GM23338 (cell line): ENCODE measurements around the gene LONRF2. TPM values are rescaled to one million over a fixed set of nuclear protein-coding genes. Genes with fewer than 3 reads are reported as not detected.

ENCODE experiments used
- ATAC-seq: fragments of 200-7000 bp; cut with Tn5 transposase; 3 replicates; pipeline ENCODE4 v1.9.1; 2020
- DNase-seq: peaks from one replicate; pipeline ENCODE4 v3.0.0-alpha.2; 2015; ENCODE audit warnings: low spot score
- H2AFZ ChIP-seq: fragments of 200-600 bp; sonication (generic); 2 replicates; pipeline ENCODE4 v1.8.0; 2016; ENCODE audit warnings: antibody characterized with exemption, mild to moderate bottlenecking, moderate library complexity
- H3F3A ChIP-seq: fragments of 200-600 bp; sonication (generic); replicated peaks from 2 replicates; pipeline ENCODE4 v1.8.0; 2017; ENCODE audit warnings: antibody characterized with exemption, mixed run types, low read depth
- H3K27ac ChIP-seq: fragments of 200-600 bp; sonication (generic); 2 replicates; pipeline ENCODE4 v1.6.1; 2016; ENCODE audit warnings: low read depth
- H3K27me3 ChIP-seq: fragments of 200-600 bp; sonication (generic); 2 replicates; pipeline ENCODE4 v1.8.0; 2016; ENCODE audit warnings: mild to moderate bottlenecking, mixed run types, moderate library complexity; ENCODE audit not compliant: insufficient read depth
- H3K36me3 ChIP-seq: fragments of 200-600 bp; sonication (generic); 2 replicates; pipeline ENCODE4 v1.8.0; 2016; ENCODE audit warnings: mild to moderate bottlenecking; ENCODE audit not compliant: insufficient read depth
- H3K4me1 ChIP-seq: fragments of 200-600 bp; sonication (generic); 2 replicates; pipeline ENCODE4 v1.8.0; 2016; ENCODE audit warnings: mild to moderate bottlenecking, moderate library complexity; ENCODE audit not compliant: insufficient read depth
- H3K4me2 ChIP-seq: fragments of 200-600 bp; sonication (generic); 2 replicates; pipeline ENCODE4 v1.7.1; 2017; ENCODE audit warnings: mixed run types
- H3K4me3 ChIP-seq: fragments of 200-600 bp; sonication (generic); 2 replicates; pipeline ENCODE4 v1.6.1; 2016; ENCODE audit warnings: mixed run types
- H3K79me2 ChIP-seq: fragments of 200-600 bp; sonication (generic); replicated peaks from 2 replicates; pipeline ENCODE4 v1.8.0; 2017; ENCODE audit warnings: mild to moderate bottlenecking; ENCODE audit not compliant: insufficient read depth
- H3K9me2 ChIP-seq: fragments of 200-600 bp; sonication (generic); 2 replicates; pipeline ENCODE4 v1.8.0; 2017; ENCODE audit not compliant: insufficient read depth
- H4K20me1 ChIP-seq: fragments of 200-600 bp; sonication (generic); replicated peaks from 2 replicates; pipeline ENCODE4 v1.8.0; 2017; ENCODE audit warnings: mild to moderate bottlenecking; ENCODE audit not compliant: insufficient read depth
- H3K27ac Mint-ChIP-seq: 2 replicates; pipeline ENCODE4 v1.8.0; 2020; ENCODE audit warnings: inconsistent platforms, mild to moderate bottlenecking, moderate library complexity, mixed read lengths
- H3K27me3 Mint-ChIP-seq: 3 replicates; pipeline ENCODE4 v1.8.0; 2022; ENCODE audit warnings: low read depth, mild to moderate bottlenecking, moderate library complexity, mixed read lengths, inconsistent platforms; ENCODE audit not compliant: insufficient read depth, poor library complexity
- H3K36me3 Mint-ChIP-seq: 3 replicates; pipeline ENCODE4 v1.8.0; 2021; ENCODE audit warnings: low read depth, mild to moderate bottlenecking, inconsistent platforms, moderate library complexity, mixed read lengths
- H3K4me1 Mint-ChIP-seq: 3 replicates; pipeline ENCODE4 v1.8.0; 2020; ENCODE audit warnings: mild to moderate bottlenecking, inconsistent platforms, mixed read lengths
- H3K4me3 Mint-ChIP-seq: 3 replicates; pipeline ENCODE4 v1.8.0; 2021; ENCODE audit warnings: moderate library complexity, mild to moderate bottlenecking, inconsistent platforms, mixed read lengths
- H3K9me3 Mint-ChIP-seq: 3 replicates; pipeline ENCODE4 v1.8.0; 2020; ENCODE audit warnings: moderate library complexity, mild to moderate bottlenecking, inconsistent platforms, mixed read lengths
- CREB1 ChIP-seq: fragments of 250-450 bp; sonication (Bioruptor Pico); IDR thresholded peaks from 2 replicates; pipeline ENCODE4 v1.5.0; 2020; ENCODE audit warnings: low read depth, mild to moderate bottlenecking, moderate library complexity
- EZH2 ChIP-seq: fragments of 200-600 bp; sonication (generic); IDR thresholded peaks from one replicate; pipeline ENCODE4 v1.8.0; 2017; ENCODE audit warnings: antibody characterized with exemption, mild to moderate bottlenecking, low read depth; ENCODE audit not compliant: unreplicated experiment
- EZH2phosphoT487 ChIP-seq: fragments of 200-600 bp; sonication (generic); IDR thresholded peaks from one replicate; pipeline ENCODE4 v1.8.1; 2018; ENCODE audit warnings: antibody characterized with exemption; ENCODE audit not compliant: unreplicated experiment
- ZNF114 ChIP-seq: fragments of 250-450 bp; sonication (Bioruptor Pico); IDR thresholded peaks from 2 replicates; pipeline ENCODE4 v1.5.0; 2020; ENCODE audit warnings: mild to moderate bottlenecking, moderate library complexity
- ZNF331 ChIP-seq: fragments of 250-450 bp; sonication (Bioruptor Pico); IDR thresholded peaks from 2 replicates; pipeline ENCODE4 v1.5.0; 2020; ENCODE audit warnings: low read depth, mild to moderate bottlenecking, moderate library complexity
- polyA plus RNA-seq: library from polyadenylated mRNA; unstranded; fragments of >200 nt; fragmentation: Nextera tagmentation; extraction: Ambion mirVana; gene quantifications from 2 replicates; pipeline ENCODE4 v1.2.1, GENCODE V29; 2016
- total RNA-seq: library from RNA; depleted of rRNA; stranded (reverse); fragments of >200 nt; shearing (Covaris generic); gene quantifications from 2 replicates; pipeline ENCODE4 v1.2.3, GENCODE V29; 2014
- TF ChIP-seq, protein P1 (sequence below), 2 experiments: fragments of 200-600 bp in 1 of 2; sonication (generic) in 1 of 2; conservative IDR thresholded peaks; 2 replicates each; pipeline versions ENCODE4 v1.5.1 to v1.6.1; 2016 to 2017; ENCODE audit warnings: antibody characterized with exemption in 2 of 2, low read depth in 2 of 2, mild to moderate bottlenecking in 2 of 2, moderate library complexity in 1 of 2
- TF ChIP-seq, protein P2 (sequence below): IDR thresholded peaks from 2 replicates; pipeline ENCODE4 v1.6.1; 2016; ENCODE audit warnings: antibody characterized with exemption
- TF ChIP-seq, protein P3 (sequence below): fragments of 250-450 bp; sonication (Bioruptor Pico); IDR thresholded peaks from 2 replicates; pipeline ENCODE4 v1.5.0; 2020; ENCODE audit warnings: mild to moderate bottlenecking, moderate library complexity

Gene LONRF2
- total and polyA plus RNA-seq, 2 experiments from 2014 or later = 0.05 to 0.24 TPM

DNA sequence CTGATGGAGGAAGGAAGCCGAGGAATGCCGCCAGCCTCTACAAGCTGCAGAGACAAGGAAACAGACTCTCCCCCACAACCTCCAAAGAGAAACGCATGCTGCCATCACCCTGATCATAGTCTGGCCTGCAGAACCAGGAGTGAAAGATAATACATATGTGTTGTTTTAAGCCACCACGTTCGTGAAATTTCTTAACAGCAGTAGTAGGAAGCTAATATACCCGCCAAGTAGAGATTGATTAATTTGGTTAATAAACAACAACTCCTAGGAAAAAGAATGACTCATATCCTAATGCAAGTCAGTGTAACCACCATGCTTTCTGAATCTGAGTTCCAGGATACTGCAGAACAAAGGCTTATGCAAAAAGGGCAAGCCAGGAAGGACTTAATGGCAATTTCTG lies 36.6 kb downstream of the LONRF2 start (continued):
- TF ChIP-seq, protein P1, sequence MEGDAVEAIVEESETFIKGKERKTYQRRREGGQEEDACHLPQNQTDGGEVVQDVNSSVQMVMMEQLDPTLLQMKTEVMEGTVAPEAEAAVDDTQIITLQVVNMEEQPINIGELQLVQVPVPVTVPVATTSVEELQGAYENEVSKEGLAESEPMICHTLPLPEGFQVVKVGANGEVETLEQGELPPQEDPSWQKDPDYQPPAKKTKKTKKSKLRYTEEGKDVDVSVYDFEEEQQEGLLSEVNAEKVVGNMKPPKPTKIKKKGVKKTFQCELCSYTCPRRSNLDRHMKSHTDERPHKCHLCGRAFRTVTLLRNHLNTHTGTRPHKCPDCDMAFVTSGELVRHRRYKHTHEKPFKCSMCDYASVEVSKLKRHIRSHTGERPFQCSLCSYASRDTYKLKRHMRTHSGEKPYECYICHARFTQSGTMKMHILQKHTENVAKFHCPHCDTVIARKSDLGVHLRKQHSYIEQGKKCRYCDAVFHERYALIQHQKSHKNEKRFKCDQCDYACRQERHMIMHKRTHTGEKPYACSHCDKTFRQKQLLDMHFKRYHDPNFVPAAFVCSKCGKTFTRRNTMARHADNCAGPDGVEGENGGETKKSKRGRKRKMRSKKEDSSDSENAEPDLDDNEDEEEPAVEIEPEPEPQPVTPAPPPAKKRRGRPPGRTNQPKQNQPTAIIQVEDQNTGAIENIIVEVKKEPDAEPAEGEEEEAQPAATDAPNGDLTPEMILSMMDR (conservative IDR thresholded peaks at IDR 0.05; ENCODE audit: low read depth in 2 of 2) = no peak
- no peak for TF ChIP-seq ZNF331 (CRISPR knock-in tag)
- TF ChIP-seq EZH2phosphoT487 = no peak
- TF ChIP-seq ZNF114 (CRISPR knock-in tag) = no peak
- TF ChIP-seq, protein P2, sequence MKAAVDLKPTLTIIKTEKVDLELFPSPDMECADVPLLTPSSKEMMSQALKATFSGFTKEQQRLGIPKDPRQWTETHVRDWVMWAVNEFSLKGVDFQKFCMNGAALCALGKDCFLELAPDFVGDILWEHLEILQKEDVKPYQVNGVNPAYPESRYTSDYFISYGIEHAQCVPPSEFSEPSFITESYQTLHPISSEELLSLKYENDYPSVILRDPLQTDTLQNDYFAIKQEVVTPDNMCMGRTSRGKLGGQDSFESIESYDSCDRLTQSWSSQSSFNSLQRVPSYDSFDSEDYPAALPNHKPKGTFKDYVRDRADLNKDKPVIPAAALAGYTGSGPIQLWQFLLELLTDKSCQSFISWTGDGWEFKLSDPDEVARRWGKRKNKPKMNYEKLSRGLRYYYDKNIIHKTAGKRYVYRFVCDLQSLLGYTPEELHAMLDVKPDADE = no peak
- TF ChIP-seq CREB1 (CRISPR knock-in tag) = no peak
- TF ChIP-seq EZH2 = no peak

DNA sequence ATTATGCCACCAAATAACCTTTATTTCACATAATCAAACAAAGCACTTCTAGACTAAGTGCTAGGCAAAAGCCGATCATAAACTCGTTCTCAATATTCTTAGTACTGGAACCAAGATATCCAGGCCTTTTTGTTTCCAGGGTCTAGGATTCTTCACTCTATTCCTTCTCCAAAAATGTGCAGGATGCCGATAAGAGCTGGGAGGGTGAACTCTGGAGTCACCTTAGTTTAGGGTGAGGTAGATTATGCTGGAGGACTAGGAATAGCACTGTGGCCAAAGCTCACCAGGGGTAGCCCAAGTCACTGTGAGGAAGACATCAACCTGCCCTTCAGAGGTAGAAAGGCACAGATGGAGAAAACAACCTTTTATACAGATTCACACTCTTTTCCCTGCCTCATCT lies 37.3 kb downstream of the LONRF2 start:
- Histone ChIP-seq H3K4me3 (no peak overlapping the region), H3K36me3 (no peaks in the 10 kb centered on the region), H2AFZ (peak overlapping the region; percentile 79; the same call in 1 of the 2 replicates), H3K4me1 (peaks cover 37% of the 10 kb centered on the region), H3K4me2 (no peak overlapping the region), H3F3A (no peaks in the 10 kb centered on the region), H3K27ac (no peak overlapping the region), H4K20me1 (no peaks in the 10 kb centered on the region), H3K27me3 (no peaks in the 10 kb centered on the region), H3K9me2 (no peaks in the 10 kb centered on the region), H3K79me2 (no peaks in the 10 kb centered on the region)
- Mint-ChIP-seq H3K4me3 (no peak overlapping the region), H3K27me3 (peaks cover 3% of the 10 kb centered on the region), H3K9me3 (no peaks in the 10 kb centered on the region), H3K36me3 (no peaks in the 10 kb centered on the region), H3K4me1 (peaks cover 43% of the 10 kb centered on the region), H3K27ac (no peak overlapping the region)
- TF ChIP-seq, protein P3, sequence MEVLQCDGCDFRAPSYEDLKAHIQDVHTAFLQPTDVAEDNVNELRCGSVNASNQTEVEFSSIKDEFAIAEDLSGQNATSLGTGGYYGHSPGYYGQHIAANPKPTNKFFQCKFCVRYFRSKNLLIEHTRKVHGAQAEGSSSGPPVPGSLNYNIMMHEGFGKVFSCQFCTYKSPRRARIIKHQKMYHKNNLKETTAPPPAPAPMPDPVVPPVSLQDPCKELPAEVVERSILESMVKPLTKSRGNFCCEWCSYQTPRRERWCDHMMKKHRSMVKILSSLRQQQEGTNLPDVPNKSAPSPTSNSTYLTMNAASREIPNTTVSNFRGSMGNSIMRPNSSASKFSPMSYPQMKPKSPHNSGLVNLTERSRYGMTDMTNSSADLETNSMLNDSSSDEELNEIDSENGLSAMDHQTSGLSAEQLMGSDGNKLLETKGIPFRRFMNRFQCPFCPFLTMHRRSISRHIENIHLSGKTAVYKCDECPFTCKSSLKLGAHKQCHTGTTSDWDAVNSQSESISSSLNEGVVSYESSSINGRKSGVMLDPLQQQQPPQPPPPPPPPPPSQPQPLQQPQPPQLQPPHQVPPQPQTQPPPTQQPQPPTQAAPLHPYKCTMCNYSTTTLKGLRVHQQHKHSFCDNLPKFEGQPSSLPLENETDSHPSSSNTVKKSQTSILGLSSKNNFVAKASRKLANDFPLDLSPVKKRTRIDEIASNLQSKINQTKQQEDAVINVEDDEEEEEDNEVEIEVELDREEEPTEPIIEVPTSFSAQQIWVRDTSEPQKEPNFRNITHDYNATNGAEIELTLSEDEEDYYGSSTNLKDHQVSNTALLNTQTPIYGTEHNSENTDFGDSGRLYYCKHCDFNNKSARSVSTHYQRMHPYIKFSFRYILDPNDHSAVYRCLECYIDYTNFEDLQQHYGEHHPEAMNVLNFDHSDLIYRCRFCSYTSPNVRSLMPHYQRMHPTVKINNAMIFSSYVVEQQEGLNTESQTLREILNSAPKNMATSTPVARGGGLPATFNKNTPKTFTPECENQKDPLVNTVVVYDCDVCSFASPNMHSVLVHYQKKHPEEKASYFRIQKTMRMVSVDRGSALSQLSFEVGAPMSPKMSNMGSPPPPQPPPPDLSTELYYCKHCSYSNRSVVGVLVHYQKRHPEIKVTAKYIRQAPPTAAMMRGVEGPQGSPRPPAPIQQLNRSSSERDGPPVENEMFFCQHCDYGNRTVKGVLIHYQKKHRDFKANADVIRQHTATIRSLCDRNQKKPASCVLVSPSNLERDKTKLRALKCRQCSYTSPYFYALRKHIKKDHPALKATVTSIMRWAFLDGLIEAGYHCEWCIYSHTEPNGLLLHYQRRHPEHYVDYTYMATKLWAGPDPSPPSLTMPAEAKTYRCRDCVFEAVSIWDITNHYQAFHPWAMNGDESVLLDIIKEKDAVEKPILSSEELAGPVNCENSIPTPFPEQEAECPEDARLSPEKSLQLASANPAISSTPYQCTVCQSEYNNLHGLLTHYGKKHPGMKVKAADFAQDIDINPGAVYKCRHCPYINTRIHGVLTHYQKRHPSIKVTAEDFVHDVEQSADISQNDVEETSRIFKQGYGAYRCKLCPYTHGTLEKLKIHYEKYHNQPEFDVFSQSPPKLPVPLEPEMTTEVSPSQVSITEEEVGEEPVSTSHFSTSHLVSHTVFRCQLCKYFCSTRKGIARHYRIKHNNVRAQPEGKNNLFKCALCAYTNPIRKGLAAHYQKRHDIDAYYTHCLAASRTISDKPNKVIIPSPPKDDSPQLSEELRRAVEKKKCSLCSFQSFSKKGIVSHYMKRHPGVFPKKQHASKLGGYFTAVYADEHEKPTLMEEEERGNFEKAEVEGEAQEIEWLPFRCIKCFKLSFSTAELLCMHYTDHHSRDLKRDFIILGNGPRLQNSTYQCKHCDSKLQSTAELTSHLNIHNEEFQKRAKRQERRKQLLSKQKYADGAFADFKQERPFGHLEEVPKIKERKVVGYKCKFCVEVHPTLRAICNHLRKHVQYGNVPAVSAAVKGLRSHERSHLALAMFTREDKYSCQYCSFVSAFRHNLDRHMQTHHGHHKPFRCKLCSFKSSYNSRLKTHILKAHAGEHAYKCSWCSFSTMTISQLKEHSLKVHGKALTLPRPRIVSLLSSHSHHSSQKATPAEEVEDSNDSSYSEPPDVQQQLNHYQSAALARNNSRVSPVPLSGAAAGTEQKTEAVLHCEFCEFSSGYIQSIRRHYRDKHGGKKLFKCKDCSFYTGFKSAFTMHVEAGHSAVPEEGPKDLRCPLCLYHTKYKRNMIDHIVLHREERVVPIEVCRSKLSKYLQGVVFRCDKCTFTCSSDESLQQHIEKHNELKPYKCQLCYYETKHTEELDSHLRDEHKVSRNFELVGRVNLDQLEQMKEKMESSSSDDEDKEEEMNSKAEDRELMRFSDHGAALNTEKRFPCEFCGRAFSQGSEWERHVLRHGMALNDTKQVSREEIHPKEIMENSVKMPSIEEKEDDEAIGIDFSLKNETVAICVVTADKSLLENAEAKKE (CRISPR knock-in tag) = no peak
- no peak for ATAC-seq
- no peak for DNase-seq
